HEK293 (cell line): ENCODE measurements around the gene OVCH2.
A peak's percentile ranks its signal among the peaks of the same experiment; 100 is the strongest.
"Not testable (repeated sequence)": the region's sequence is repeated elsewhere in the genome, so short reads cannot be mapped to it uniquely, and the experiment has no call there.

Experiments used
- CTCF ChIA-PET: fragments of 350-600 bp; formaldehyde crosslinking; extraction: SDS; loops from one replicate; lab custom pipeline; 2021; ENCODE audit warnings: antibody characterized with exemption; lab: Yijun Ruan, JAX
- POLR2A ChIA-PET: fragments of 300-600 bp; formaldehyde crosslinking; extraction: SDS; loops from one replicate; lab custom pipeline; 2020; ENCODE audit warnings: antibody characterized with exemption, inconsistent platforms; lab: Yijun Ruan, JAX
- H3K27ac ChIP-seq: fragments of 200-500 bp; sonication (Bioruptor generic); 2 replicates; pipeline ENCODE4 v1.5.1; 2014; ENCODE audit warnings: low read depth, low read length, control low read depth, inconsistent platforms; ENCODE audit errors: extremely low read depth
- H3K36me3 ChIP-seq, 2 experiments: fragments of 200-500 bp in 1 of 2; sonication (Bioruptor generic) in 1 of 2; 1 replicate in 1 of 2; 2 replicates in 1 of 2; pipeline ENCODE4 v1.5.1; 2014 to 2017; ENCODE audit warnings: inconsistent platforms in 2 of 2, low read length in 2 of 2; ENCODE audit not compliant: control insufficient read depth in 2 of 2, insufficient read depth in 1 of 2
- H3K4me1 ChIP-seq: fragments of 200-500 bp; sonication (Bioruptor generic); 2 replicates; pipeline ENCODE4 v1.5.1; 2014; ENCODE audit warnings: mild to moderate bottlenecking, low read length, inconsistent platforms; ENCODE audit not compliant: control insufficient read depth, insufficient read depth
- H3K4me3 ChIP-seq: 2 replicates; pipeline ENCODE4 v1.5.1; 2011; ENCODE audit warnings: low read depth, mild to moderate bottlenecking, control low read depth, low read length, moderate library complexity
- H3K9me3 ChIP-seq: fragments of 200-500 bp; sonication (Bioruptor generic); 2 replicates; pipeline ENCODE4 v1.5.1; 2014; ENCODE audit warnings: low read depth, low read length, inconsistent platforms; ENCODE audit not compliant: control insufficient read depth, insufficient read depth
- CTCF ChIP-seq: fragments of 450-650 bp; formaldehyde crosslinking; IDR thresholded peaks from 2 replicates; pipeline ENCODE4 v1.5.1; 2016; ENCODE audit warnings: missing biosample characterization, missing genetic modification characterization
- KLF8 ChIP-seq: fragments of 450-650 bp; formaldehyde crosslinking; IDR thresholded peaks from 2 replicates; pipeline ENCODE4 v1.5.1; 2016; ENCODE audit warnings: missing biosample characterization, missing genetic modification characterization
- KLF9 ChIP-seq: fragments of 450-650 bp; formaldehyde crosslinking; IDR thresholded peaks from 2 replicates; pipeline ENCODE4 v1.5.1; 2016; ENCODE audit warnings: missing biosample characterization, missing genetic modification characterization, low read depth
- SP3 ChIP-seq: fragments of 450-650 bp; formaldehyde crosslinking; IDR thresholded peaks from 2 replicates; pipeline ENCODE4 v1.5.1; 2016; ENCODE audit warnings: missing biosample characterization, missing genetic modification characterization
- ZBTB17 ChIP-seq: fragments of 450-650 bp; formaldehyde crosslinking; IDR thresholded peaks from 2 replicates; pipeline ENCODE4 v1.5.1; 2016; ENCODE audit warnings: missing biosample characterization, missing genetic modification characterization
- ZBTB26 ChIP-seq: fragments of 450-650 bp; formaldehyde crosslinking; optimal IDR thresholded peaks from 2 replicates; pipeline ENCODE3; 2016; ENCODE audit warnings: missing biosample characterization, mild to moderate bottlenecking, missing genetic modification characterization
- ZFHX2 ChIP-seq: fragments of 450-650 bp; formaldehyde crosslinking; conservative IDR thresholded peaks from 2 replicates; pipeline ENCODE4 v1.5.1; 2016; ENCODE audit warnings: missing biosample characterization, missing genetic modification characterization
- ZIC2 ChIP-seq: fragments of 450-650 bp; formaldehyde crosslinking; IDR thresholded peaks from 2 replicates; pipeline ENCODE4 v1.5.1; 2016; ENCODE audit warnings: missing biosample characterization, missing genetic modification characterization
- ZNF184 ChIP-seq: fragments of 450-650 bp; IDR thresholded peaks from 2 replicates; pipeline ENCODE4 v1.5.1; 2018; ENCODE audit warnings: missing biosample characterization, mild to moderate bottlenecking, missing genetic modification characterization
- ZNF2 ChIP-seq: fragments of 450-650 bp; formaldehyde crosslinking; IDR thresholded peaks from 2 replicates; pipeline ENCODE4 v1.5.1; 2016; ENCODE audit warnings: missing biosample characterization, missing genetic modification characterization
- ZNF324 ChIP-seq: fragments of 450-650 bp; formaldehyde crosslinking; IDR thresholded peaks from 2 replicates; pipeline ENCODE4 v1.5.1; 2016; ENCODE audit warnings: missing biosample characterization, missing genetic modification characterization
- ZNF626 ChIP-seq: fragments of 450-650 bp; sonication (Bioruptor Pico); formaldehyde crosslinking; IDR thresholded peaks from 2 replicates; pipeline ENCODE4 v1.5.1; 2018; ENCODE audit warnings: missing biosample characterization, missing genetic modification characterization, inconsistent platforms
- ZNF654 ChIP-seq: fragments of 450-650 bp; formaldehyde crosslinking; IDR thresholded peaks from 2 replicates; pipeline ENCODE4 v1.5.1; 2016; ENCODE audit warnings: low read depth, missing biosample characterization, missing genetic modification characterization
- ZNF658 ChIP-seq: fragments of 450-650 bp; formaldehyde crosslinking; IDR thresholded peaks from 2 replicates; pipeline ENCODE4; 2016; ENCODE audit warnings: missing biosample characterization, missing genetic modification characterization
- ZSCAN16 ChIP-seq: fragments of 450-650 bp; formaldehyde crosslinking; IDR thresholded peaks from 2 replicates; pipeline ENCODE4 v1.5.1; 2016; ENCODE audit warnings: missing biosample characterization, missing genetic modification characterization
- TF ChIP-seq, protein P1 (sequence below): fragments of 450-650 bp; formaldehyde crosslinking; IDR thresholded peaks from 2 replicates; pipeline ENCODE4 v1.5.1; 2016; ENCODE audit warnings: missing biosample characterization, missing genetic modification characterization

OVCH2 gene

GRCh38 chr11:7665473-7666291, 40.6 kb downstream of the OVCH2 start:
- Histone ChIP-seq H3K36me3 (no peaks in the 10 kb centered on the region), H3K27ac (no peak overlapping the region), H3K9me3 (no peaks in the 10 kb centered on the region), H3K4me1 (no peaks in the 10 kb centered on the region), H3K4me3 (no peak overlapping the region)
- TF ChIP-seq ZNF184 (tag by site-specific recombination) (no peak), ZFHX2 (no peak), CTCF (tag by site-specific recombination) (peak; percentile 83; the same call in 1 of the 2 replicates), ZNF654 (tag by site-specific recombination) (peak; percentile 70), ZNF658 (tag by site-specific recombination) (no peak), ZIC2 (tag by site-specific recombination) (peak; percentile 70), ZBTB17 (tag by site-specific recombination) (0 out of 2 replicates have a peak, but pooled peaks have one; percentile 16), SP3 (tag by site-specific recombination) (no peak), ZNF2 (peak; percentile 73; the same call in 1 of the 2 replicates), ZBTB26 (tag by site-specific recombination) (peak; percentile 22), ZSCAN16 (tag by site-specific recombination) (peak; percentile 87), KLF8 (tag by site-specific recombination) (0 out of 2 replicates have a peak, but pooled peaks have one; percentile 15), KLF9 (tag by site-specific recombination) (0 out of 2 replicates have a peak, but pooled peaks have one; percentile 13)
- ChIA-PET CTCF (interaction anchor here (0.5 to 3.5 kb wide), 53 partner anchors 8 to 928 kb away, joined by 3 to 46 read pairs (median 4); partner anchors contain the start of genes PPFIBP2 and ZNF215), POLR2A (no interaction called here)

DNA sequence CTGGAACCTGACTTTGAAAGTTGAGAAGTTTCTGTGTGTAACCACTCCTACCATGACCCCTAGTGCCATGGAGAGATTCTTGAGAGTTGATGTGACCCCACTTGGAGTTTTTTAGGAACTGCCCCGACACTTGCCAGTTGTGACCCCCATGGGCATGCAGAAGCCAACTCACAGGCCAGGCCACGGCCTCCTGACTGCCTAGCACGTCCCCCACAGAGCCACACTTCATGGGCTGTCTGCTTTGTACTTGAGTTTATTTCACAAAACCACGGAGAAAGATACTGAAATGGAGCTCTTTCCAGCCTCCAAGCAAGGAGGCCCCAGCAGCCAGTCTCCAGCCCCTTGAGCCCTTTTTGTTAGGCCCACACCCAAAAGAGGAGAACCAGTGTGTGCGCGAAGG, 41.4 kb downstream of the OVCH2 start:
- TF ChIP-seq ZIC2 (tag by site-specific recombination) (no peak), ZSCAN16 (tag by site-specific recombination) (no peak), ZNF626 (tag by site-specific recombination) (no peak), ZNF324 (tag by site-specific recombination) (no peak)
- TF ChIP-seq, protein P1, sequence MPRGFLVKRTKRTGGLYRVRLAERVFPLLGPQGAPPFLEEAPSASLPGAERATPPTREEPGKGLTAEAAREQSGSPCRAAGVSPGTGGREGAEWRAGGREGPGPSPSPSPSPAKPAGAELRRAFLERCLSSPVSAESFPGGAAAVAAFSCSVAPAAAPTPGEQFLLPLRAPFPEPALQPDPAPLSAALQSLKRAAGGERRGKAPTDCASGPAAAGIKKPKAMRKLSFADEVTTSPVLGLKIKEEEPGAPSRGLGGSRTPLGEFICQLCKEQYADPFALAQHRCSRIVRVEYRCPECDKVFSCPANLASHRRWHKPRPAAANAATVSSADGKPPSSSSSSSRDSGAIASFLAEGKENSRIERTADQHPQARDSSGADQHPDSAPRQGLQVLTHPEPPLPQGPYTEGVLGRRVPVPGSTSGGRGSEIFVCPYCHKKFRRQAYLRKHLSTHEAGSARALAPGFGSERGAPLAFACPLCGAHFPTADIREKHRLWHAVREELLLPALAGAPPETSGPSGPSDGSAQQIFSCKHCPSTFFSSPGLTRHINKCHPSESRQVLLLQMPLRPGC (tag by site-specific recombination), result no peak
- Histone ChIP-seq H3K27ac (no peak overlapping the region), H3K4me3 (no peak overlapping the region), H3K4me1 (no peaks in the 10 kb centered on the region), H3K9me3 (no peaks in the 10 kb centered on the region), H3K36me3 (no peaks in the 10 kb centered on the region)
- ChIA-PET CTCF (interaction anchor here (0.5 to 3.5 kb wide), 27 partner anchors 7 to 927 kb away, joined by 3 to 46 read pairs (median 4); partner anchors contain the start of genes PPFIBP2 and ZNF215), POLR2A (no interaction called here)

DNA sequence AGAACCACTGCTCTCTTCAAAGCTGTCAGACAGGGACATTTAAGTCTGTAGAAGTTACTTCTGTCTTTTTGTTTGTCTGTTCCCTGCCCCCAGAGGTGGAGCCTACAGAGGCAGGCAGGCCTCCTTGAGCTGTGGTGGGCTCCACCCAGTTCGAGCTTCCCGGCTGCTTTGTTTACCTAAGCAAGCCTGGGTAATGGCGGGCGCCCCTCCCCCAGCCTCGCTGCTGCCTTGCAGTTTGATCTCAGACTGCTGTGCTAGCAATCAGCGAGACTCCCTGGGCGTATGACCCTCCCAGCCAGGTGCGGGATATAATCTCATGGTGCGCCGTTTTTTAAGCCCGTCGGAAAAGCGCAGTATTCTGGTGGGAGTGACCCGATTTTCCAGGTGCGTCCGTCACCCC, 42.7 kb downstream of the OVCH2 start:
- H3K9me3 ChIP-seq, POLR2A ChIA-PET, H3K27ac ChIP-seq, H3K4me1 ChIP-seq, H3K4me3 ChIP-seq, H3K36me3 ChIP-seq: not testable (repeated sequence)
- CTCF ChIA-PET, result interaction anchor here (3.5 kb wide), 1 partner anchor 92 kb away, joined by 46 read pairs; no protein-coding TSS in a partner anchor
